WTC11 (cell line): Measurements from ENCODE around the gene BLVRA. TPM values are rescaled to one million over a fixed set of nuclear protein-coding genes. Genes with fewer than 3 reads are reported as not detected.
"Not testable (repeated sequence)": the region's sequence is repeated elsewhere in the genome, so short reads cannot be mapped to it uniquely, and the experiment has no call there.

Experiments used
- ATAC-seq: fragments of 200-7000 bp; cut with Tn5 transposase; 2 replicates; pipeline ENCODE4 v1.10.0; 2021; ENCODE audit warnings: mild to moderate bottlenecking, moderate library complexity
- CTCF ChIA-PET: fragments of 300-600 bp; sonication (Branson Sonifier 250); formaldehyde crosslinking; loops from one replicate; lab custom pipeline; 2021; ENCODE audit warnings: antibody characterized with exemption; lab: Charles Lee
- POLR2A ChIA-PET: fragments of 350-600 bp; sonication (Branson Sonifier 250); formaldehyde crosslinking; loops from one replicate; lab custom pipeline; 2021; ENCODE audit warnings: antibody characterized with exemption; lab: Charles Lee
- DNase-seq: peaks from one replicate; pipeline ENCODE4 v3.0.0; 2021; ENCODE audit warnings: low spot score
- H3K27ac Mint-ChIP-seq: 2 replicates; pipeline ENCODE4 v1.8.0; 2021; ENCODE audit warnings: mixed read lengths
- H3K27me3 Mint-ChIP-seq: 2 replicates; pipeline ENCODE4 v1.8.0; 2021; ENCODE audit warnings: low read depth, mild to moderate bottlenecking, moderate library complexity, mixed read lengths
- H3K36me3 Mint-ChIP-seq: 2 replicates; pipeline ENCODE4 v1.8.0; 2021; ENCODE audit warnings: mixed read lengths
- H3K4me1 Mint-ChIP-seq: 2 replicates; pipeline ENCODE4 v1.8.0; 2022; ENCODE audit warnings: mixed read lengths
- H3K4me3 Mint-ChIP-seq: 2 replicates; pipeline ENCODE4 v1.8.0; 2021; ENCODE audit warnings: mild to moderate bottlenecking, moderate library complexity, mixed read lengths
- H3K9me3 Mint-ChIP-seq: 2 replicates; pipeline ENCODE4 v1.8.0; 2021; ENCODE audit warnings: mixed read lengths
- AFF4 ChIP-seq: sonication (generic); formaldehyde crosslinking; IDR thresholded peaks from 2 replicates; pipeline ENCODE4 v1.8.1; 2023; ENCODE audit warnings: mild to moderate bottlenecking, missing genetic modification reagents, borderline replicate concordance
- CREM ChIP-seq: sonication (generic); formaldehyde crosslinking; IDR thresholded peaks from 2 replicates; pipeline ENCODE4 v1.8.1; 2022; ENCODE audit warnings: mild to moderate bottlenecking, missing genetic modification reagents, moderate library complexity
- EMX1 ChIP-seq: fragments of 250-450 bp; sonication (Bioruptor Pico); IDR thresholded peaks from 2 replicates; pipeline ENCODE4 v1.8.0; 2021; ENCODE audit warnings: mild to moderate bottlenecking
- GRHL2 ChIP-seq: fragments of 250-450 bp; sonication (Bioruptor Pico); IDR thresholded peaks from 2 replicates; pipeline ENCODE4 v1.8.0; 2022; ENCODE audit warnings: mild to moderate bottlenecking, moderate library complexity; ENCODE audit not compliant: insufficient replicate concordance, severe bottlenecking
- IRF1 ChIP-seq: sonication (generic); formaldehyde crosslinking; IDR thresholded peaks from 2 replicates; pipeline ENCODE4 v1.8.0; 2023; ENCODE audit warnings: missing genetic modification reagents
- MXD4 ChIP-seq: fragments of 250-450 bp; sonication (Bioruptor Pico); IDR thresholded peaks from 2 replicates; pipeline ENCODE4 v1.8.0; 2021; ENCODE audit warnings: mild to moderate bottlenecking, moderate library complexity, borderline replicate concordance
- NFATC4 ChIP-seq: fragments of 250-450 bp; sonication (Bioruptor Pico); IDR thresholded peaks from 2 replicates; pipeline ENCODE4 v1.9.0; 2021; ENCODE audit warnings: mild to moderate bottlenecking
- NFYB ChIP-seq: sonication (generic); formaldehyde crosslinking; conservative IDR thresholded peaks from 2 replicates; pipeline ENCODE4 v1.8.0; 2022; ENCODE audit warnings: low read depth, missing genetic modification reagents
- SP1 ChIP-seq: sonication (generic); formaldehyde crosslinking; conservative IDR thresholded peaks from 2 replicates; pipeline ENCODE4 v1.8.1; 2022; ENCODE audit warnings: missing genetic modification reagents
- TEAD1 ChIP-seq: sonication (generic); formaldehyde crosslinking; IDR thresholded peaks from 2 replicates; pipeline ENCODE4 v1.8.0; 2022; ENCODE audit warnings: mild to moderate bottlenecking, missing genetic modification reagents
- USF2 ChIP-seq: sonication (generic); formaldehyde crosslinking; IDR thresholded peaks from 2 replicates; pipeline ENCODE4 v1.8.1; 2023; ENCODE audit warnings: mild to moderate bottlenecking, missing genetic modification reagents, moderate library complexity
- ZMAT4 ChIP-seq: fragments of 250-450 bp; sonication (Bioruptor Pico); IDR thresholded peaks from 2 replicates; pipeline ENCODE4 v1.9.0; 2021; ENCODE audit warnings: mild to moderate bottlenecking
- ZNF138 ChIP-seq: sonication (generic); formaldehyde crosslinking; conservative IDR thresholded peaks from 2 replicates; pipeline ENCODE4 v1.8.1; 2022; ENCODE audit warnings: mild to moderate bottlenecking, moderate library complexity, missing genetic modification reagents
- ZNF416 ChIP-seq: fragments of 250-450 bp; sonication (Bioruptor Pico); IDR thresholded peaks from 2 replicates; pipeline ENCODE4 v1.9.0; 2021; ENCODE audit warnings: mild to moderate bottlenecking, inconsistent platforms
- ZNF423 ChIP-seq: fragments of 250-450 bp; sonication (Bioruptor Pico); IDR thresholded peaks from 2 replicates; pipeline ENCODE4 v2.1.2; 2022; ENCODE audit warnings: mild to moderate bottlenecking, moderate library complexity
- ZSCAN18 ChIP-seq: fragments of 250-450 bp; sonication (Bioruptor Pico); IDR thresholded peaks from 2 replicates; pipeline ENCODE4 v2.1.2; 2022; ENCODE audit warnings: mild to moderate bottlenecking, moderate library complexity
- total RNA-seq: library from RNA; stranded (reverse); gene quantifications from 3 replicates; pipeline ENCODE4 v1.2.3, GENCODE V29; 2021
- TF ChIP-seq, protein P1 (sequence below): sonication (generic); formaldehyde crosslinking; conservative IDR thresholded peaks from 2 replicates; pipeline ENCODE4 v1.8.1; 2022; ENCODE audit warnings: mild to moderate bottlenecking, missing genetic modification reagents
- TF ChIP-seq, protein P2 (sequence below): sonication (generic); formaldehyde crosslinking; IDR thresholded peaks from 2 replicates; pipeline ENCODE4 v1.8.1; 2023; ENCODE audit warnings: mild to moderate bottlenecking, missing genetic modification reagents

Gene BLVRA
- total RNA-seq, 1 experiment from 2014 or later, result 35.5 TPM

DNA sequence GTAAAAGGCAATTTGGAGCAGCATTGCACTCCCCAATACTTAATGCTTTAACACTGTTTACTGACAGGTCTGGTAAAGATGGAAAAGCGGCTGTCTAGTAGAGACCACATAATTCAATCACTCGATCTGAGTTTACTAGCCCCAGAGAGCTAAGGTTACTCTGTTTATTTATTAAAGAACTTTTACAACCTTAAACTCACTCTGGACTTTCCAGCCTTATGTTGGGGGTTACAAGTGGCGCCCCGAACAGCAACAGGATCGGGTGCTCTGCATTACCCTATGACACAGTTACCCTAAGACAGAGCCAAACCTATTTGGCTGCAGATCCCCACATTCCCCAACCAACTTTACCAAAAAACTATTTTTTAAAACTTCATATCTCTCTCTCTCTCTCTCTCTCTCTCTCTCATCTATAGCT is 66.9 kb downstream of the BLVRA start (continued):
- TF ChIP-seq GRHL2 (CRISPR knock-in tag), result no peak
- no peak for TF ChIP-seq EMX1 (CRISPR knock-in tag)
- TF ChIP-seq ZMAT4 (CRISPR knock-in tag), result no peak
- TF ChIP-seq MXD4 (CRISPR knock-in tag), result no peak
- no peak for TF ChIP-seq SP1 (CRISPR knock-in tag)
- no peak for TF ChIP-seq IRF1 (CRISPR knock-in tag)
- TF ChIP-seq ZNF138 (CRISPR knock-in tag), result no peak
- TF ChIP-seq NFATC4 (CRISPR knock-in tag), result no peak
- no peak for TF ChIP-seq ZSCAN18 (CRISPR knock-in tag)
- no peak for TF ChIP-seq CREM
- TF ChIP-seq AFF4 (CRISPR knock-in tag), result no peak
- TF ChIP-seq ZNF416 (CRISPR knock-in tag), result no peak
- TF ChIP-seq ZNF423 (CRISPR knock-in tag), result no peak
- TF ChIP-seq TEAD1, result no peak

DNA sequence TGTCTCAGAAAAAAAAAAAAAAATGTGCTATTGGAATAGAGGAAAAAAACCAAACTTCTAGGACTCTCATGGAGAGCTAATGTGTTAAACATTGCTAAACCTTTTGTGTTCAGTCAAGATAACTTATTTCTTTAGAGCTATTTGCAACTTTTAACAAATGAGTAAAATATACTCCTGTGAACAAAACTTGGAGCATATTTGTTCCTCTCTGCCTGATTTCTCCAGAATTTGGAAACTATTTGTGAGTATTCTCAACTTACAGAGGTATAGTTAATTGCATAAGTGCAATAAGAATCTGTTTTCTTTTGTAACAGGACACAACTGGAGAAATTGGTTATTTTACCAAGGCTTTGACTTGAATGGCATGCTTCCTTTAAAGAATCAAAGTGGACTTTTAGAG is 72.4 kb downstream of the BLVRA start:
- CTCF ChIA-PET, ATAC-seq, POLR2A ChIA-PET, H3K27me3 Mint-ChIP-seq, H3K4me3 Mint-ChIP-seq, DNase-seq, H3K27ac Mint-ChIP-seq: not testable (repeated sequence)
- H3K4me1 Mint-ChIP-seq, result peaks cover 28% of the 10 kb centered on the region
- H3K9me3 Mint-ChIP-seq, result peaks cover 42% of the 10 kb centered on the region
- H3K36me3 Mint-ChIP-seq, result peaks cover 31% of the 10 kb centered on the region

DNA sequence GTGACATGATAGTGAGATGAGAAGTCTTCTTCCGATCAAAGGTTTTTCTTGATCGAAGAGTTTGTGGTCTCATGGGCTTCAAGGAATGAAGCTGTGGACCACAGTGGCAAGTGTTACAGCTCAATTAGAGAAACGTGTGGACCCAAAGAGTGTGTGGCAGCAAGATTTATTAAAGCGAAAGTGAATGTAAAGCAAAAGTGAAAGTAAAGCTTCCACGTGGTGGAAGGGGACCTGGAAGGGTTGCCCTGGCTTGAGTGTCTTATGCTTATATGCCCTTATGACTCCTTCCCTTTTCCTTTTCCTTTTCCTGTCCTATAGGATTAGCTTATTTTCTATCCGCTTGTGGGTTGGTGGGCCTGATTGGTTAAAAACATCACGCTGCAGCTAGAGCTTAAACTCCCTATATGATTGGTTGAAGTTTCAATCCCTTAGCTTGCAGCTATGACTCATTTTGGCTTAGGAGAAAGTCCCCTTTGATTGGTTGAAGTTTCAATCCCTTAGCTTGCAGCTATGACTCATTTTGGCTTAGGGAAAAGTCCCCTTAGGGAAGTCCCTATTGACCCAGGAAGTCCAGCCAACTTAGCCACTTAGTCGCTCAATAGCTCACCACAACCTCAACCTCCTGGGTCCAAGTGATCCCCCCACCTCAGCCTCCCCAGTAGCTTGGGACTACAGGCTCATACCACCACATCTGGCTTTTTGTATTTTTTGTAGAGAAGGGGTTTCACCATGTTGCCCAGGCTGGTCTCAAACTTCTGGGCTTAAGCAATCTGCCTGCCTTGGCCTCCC is 76.2 kb downstream of the BLVRA start:
- DNase-seq, result no peak
- Mint-ChIP-seq H3K27me3 (no peaks in the 10 kb centered on the region), H3K4me3 (no peak overlapping the region), H3K27ac (no peak overlapping the region), H3K36me3 (peaks cover 29% of the 10 kb centered on the region), H3K4me1 (peaks cover 5% of the 10 kb centered on the region; the same call in 1 of the 2 replicates), H3K9me3 (peaks cover 33% of the 10 kb centered on the region)
- ChIA-PET CTCF (interaction anchor here (0.8 to 2.9 kb wide), 2 partner anchors 252 to 395 kb away, joined by 3 to 16 read pairs; partner anchors contain the start of gene STK17A), POLR2A (interaction anchor here (0.8 to 1.3 kb wide), 1 partner anchor 252 kb away, joined by 3 read pairs; the partner anchor contains the start of gene STK17A)
- ATAC-seq, result no peak
- TF ChIP-seq, protein P1, sequence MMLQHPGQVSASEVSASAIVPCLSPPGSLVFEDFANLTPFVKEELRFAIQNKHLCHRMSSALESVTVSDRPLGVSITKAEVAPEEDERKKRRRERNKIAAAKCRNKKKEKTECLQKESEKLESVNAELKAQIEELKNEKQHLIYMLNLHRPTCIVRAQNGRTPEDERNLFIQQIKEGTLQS (CRISPR knock-in tag), result no peak
- no peak for TF ChIP-seq NFYB (CRISPR knock-in tag)
- TF ChIP-seq, protein P2, sequence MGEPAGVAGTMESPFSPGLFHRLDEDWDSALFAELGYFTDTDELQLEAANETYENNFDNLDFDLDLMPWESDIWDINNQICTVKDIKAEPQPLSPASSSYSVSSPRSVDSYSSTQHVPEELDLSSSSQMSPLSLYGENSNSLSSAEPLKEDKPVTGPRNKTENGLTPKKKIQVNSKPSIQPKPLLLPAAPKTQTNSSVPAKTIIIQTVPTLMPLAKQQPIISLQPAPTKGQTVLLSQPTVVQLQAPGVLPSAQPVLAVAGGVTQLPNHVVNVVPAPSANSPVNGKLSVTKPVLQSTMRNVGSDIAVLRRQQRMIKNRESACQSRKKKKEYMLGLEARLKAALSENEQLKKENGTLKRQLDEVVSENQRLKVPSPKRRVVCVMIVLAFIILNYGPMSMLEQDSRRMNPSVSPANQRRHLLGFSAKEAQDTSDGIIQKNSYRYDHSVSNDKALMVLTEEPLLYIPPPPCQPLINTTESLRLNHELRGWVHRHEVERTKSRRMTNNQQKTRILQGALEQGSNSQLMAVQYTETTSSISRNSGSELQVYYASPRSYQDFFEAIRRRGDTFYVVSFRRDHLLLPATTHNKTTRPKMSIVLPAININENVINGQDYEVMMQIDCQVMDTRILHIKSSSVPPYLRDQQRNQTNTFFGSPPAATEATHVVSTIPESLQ (CRISPR knock-in tag), result no peak
- no peak for TF ChIP-seq USF2 (CRISPR knock-in tag)
- TF ChIP-seq AFF4 (CRISPR knock-in tag), result no peak
- no peak for TF ChIP-seq TEAD1
